Endothelial cell (in vitro differentiated cells): ENCODE data around the gene HDLBP. TPM values are rescaled to one million over a fixed set of nuclear protein-coding genes. Genes with fewer than 3 reads are reported as not detected.

ENCODE experiments used
- DNase-seq: peaks from one replicate; pipeline ENCODE4 v3.0.0; 2021; ENCODE audit warnings: low spot score
- H3K27ac Mint-ChIP-seq: one replicate; pipeline ENCODE4 v1.8.0; 2021; ENCODE audit warnings: mixed read lengths, inconsistent platforms; ENCODE audit not compliant: unreplicated experiment
- H3K27me3 Mint-ChIP-seq: one replicate; pipeline ENCODE4 v1.8.0; 2021; ENCODE audit warnings: mild to moderate bottlenecking, moderate library complexity, mixed read lengths, inconsistent platforms; ENCODE audit not compliant: unreplicated experiment
- H3K36me3 Mint-ChIP-seq: one replicate; pipeline ENCODE4 v1.8.0; 2021; ENCODE audit warnings: mild to moderate bottlenecking, low read depth, mixed read lengths, inconsistent platforms; ENCODE audit not compliant: unreplicated experiment
- H3K4me1 Mint-ChIP-seq: one replicate; pipeline ENCODE4 v1.8.0; 2021; ENCODE audit warnings: mild to moderate bottlenecking, mixed read lengths, inconsistent platforms; ENCODE audit not compliant: unreplicated experiment
- H3K4me3 Mint-ChIP-seq: one replicate; pipeline ENCODE4 v1.8.0; 2021; ENCODE audit warnings: mild to moderate bottlenecking, mixed read lengths, inconsistent platforms; ENCODE audit not compliant: unreplicated experiment
- H3K9me3 Mint-ChIP-seq: one replicate; pipeline ENCODE4 v1.8.0; 2021; ENCODE audit warnings: mixed read lengths, inconsistent platforms; ENCODE audit not compliant: unreplicated experiment
- CTCF ChIP-seq: fragments of 200-600 bp; sonication (generic); IDR thresholded peaks from one replicate; pipeline ENCODE4 v1.5.0; 2021; ENCODE audit warnings: antibody characterized with exemption; ENCODE audit not compliant: unreplicated experiment
- total RNA-seq: library from RNA; stranded (reverse); fragmentation: NEBNext Ultra II Directional; extraction: Animal tissue kit (Norgen Biotek cat#: 25700); gene quantifications from one replicate; pipeline ENCODE4 v1.2.1, GENCODE V29; 2021; ENCODE audit not compliant: unreplicated experiment

Gene HDLBP
- total RNA-seq, 1 donor from 2014 or later = 364 TPM

GRCh38 chr2:241354668-241355658 lies 39.5 kb upstream of the HDLBP start:
- Mint-ChIP-seq H3K9me3 (no peaks in the 10 kb centered on the region), H3K4me3 (no peak overlapping the region), H3K4me1 (peaks cover 21% of the 10 kb centered on the region), H3K27me3 (peaks cover 4% of the 10 kb centered on the region), H3K36me3 (peaks cover 23% of the 10 kb centered on the region), H3K27ac (peak overlapping the region; percentile 33)
- no peak for TF ChIP-seq CTCF
- peak; percentile 59 for DNase-seq

GRCh38 chr2:241352227-241352626 lies 36.8 kb upstream of the HDLBP start:
- H3K9me3 Mint-ChIP-seq = no peaks in the 10 kb centered on the region
- no peak for TF ChIP-seq CTCF
- H3K36me3 Mint-ChIP-seq = peaks cover 35% of the 10 kb centered on the region
- peaks cover 4% of the 10 kb centered on the region for H3K27me3 Mint-ChIP-seq
- H3K4me3 Mint-ChIP-seq = peak overlapping the region; percentile 14
- no peak for DNase-seq
- peaks cover 10% of the 10 kb centered on the region for H3K4me1 Mint-ChIP-seq
- no peak overlapping the region for H3K27ac Mint-ChIP-seq

- Mint-ChIP-seq H3K4me1 (peaks cover 7% of the 10 kb centered on the region), H3K27ac (no peak overlapping the region), H3K9me3 (no peaks in the 10 kb centered on the region), H3K4me3 (no peak overlapping the region), H3K27me3 (peaks cover 4% of the 10 kb centered on the region), H3K36me3 (peaks cover 38% of the 10 kb centered on the region)
- no peak for TF ChIP-seq CTCF
- DNase-seq = no peak
Observed at GRCh38 chr2:241351640-241352031, 36.2 kb upstream of the HDLBP start.

GRCh38 chr2:241350878-241351639 lies 35.6 kb upstream of the HDLBP start:
- H3K4me3 Mint-ChIP-seq = peak overlapping the region; percentile 24
- peaks cover 39% of the 10 kb centered on the region for H3K36me3 Mint-ChIP-seq
- peaks cover 4% of the 10 kb centered on the region for H3K27me3 Mint-ChIP-seq
- H3K9me3 Mint-ChIP-seq = no peaks in the 10 kb centered on the region
- peak overlapping the region; percentile 18 for H3K27ac Mint-ChIP-seq
- no peak for DNase-seq
- no peak for TF ChIP-seq CTCF
- peaks cover 7% of the 10 kb centered on the region for H3K4me1 Mint-ChIP-seq

GRCh38 chr2:241350530-241350877 lies 35.0 kb upstream of the HDLBP start:
- no peak for DNase-seq
- no peak for TF ChIP-seq CTCF
- peaks cover 7% of the 10 kb centered on the region for H3K4me1 Mint-ChIP-seq
- peaks cover 2% of the 10 kb centered on the region for H3K27me3 Mint-ChIP-seq
- no peaks in the 10 kb centered on the region for H3K9me3 Mint-ChIP-seq
- H3K4me3 Mint-ChIP-seq = peak overlapping the region; percentile 24
- H3K36me3 Mint-ChIP-seq = peaks cover 44% of the 10 kb centered on the region
- peak overlapping the region; percentile 18 for H3K27ac Mint-ChIP-seq
